ENCODE results near the gene PHLPP1.

Gene PHLPP1

GRCh38 chr18:62989195-62989594, 273.9 kb downstream of the PHLPP1 start:
- TF ChIP-seq CTCF (IDR thresholded peaks at IDR 0.05; ENCODE audit: low read depth, low read length): no peak
- DNase-seq (ENCODE audit: low read depth in 2 of 2): no peak
- H3K4me3 ChIP-seq (replicated peaks in 1 of 2; ENCODE audit: low read depth in 2 of 2, low read length in 2 of 2): no peak overlapping the region

- H3K4me3 ChIP-seq (replicated peaks in 1 of 2; ENCODE audit: low read depth in 2 of 2, low read length in 2 of 2): no peak overlapping the region
- DNase-seq (ENCODE audit: low read depth in 2 of 2): no peak
- TF ChIP-seq CTCF (IDR thresholded peaks at IDR 0.05; ENCODE audit: low read depth, low read length): no peak
Observed at GRCh38 chr18:62990653-62991052, 275.3 kb downstream of the PHLPP1 start.

GRCh38 chr18:62991389-62991788, 276.0 kb downstream of the PHLPP1 start:
- no peak for DNase-seq (ENCODE audit: low read depth in 2 of 2)
- TF ChIP-seq CTCF (IDR thresholded peaks at IDR 0.05; ENCODE audit: low read depth, low read length): no peak

GRCh38 chr18:62991959-62992358, 276.6 kb downstream of the PHLPP1 start:
- no peak for DNase-seq (ENCODE audit: low read depth in 2 of 2)
- TF ChIP-seq CTCF (IDR thresholded peaks at IDR 0.05; ENCODE audit: low read depth, low read length): no peak
- no peak overlapping the region for H3K4me3 ChIP-seq (replicated peaks in 1 of 2; ENCODE audit: low read depth in 2 of 2, low read length in 2 of 2)

More at GRCh38 chr18:62991389-62991788, 276.0 kb downstream of the PHLPP1 start:
- no peak overlapping the region for H3K4me3 ChIP-seq (replicated peaks in 1 of 2; ENCODE audit: low read depth in 2 of 2, low read length in 2 of 2)

GRCh38 chr18:62992877-62993365, 277.6 kb downstream of the PHLPP1 start:
- H3K4me3 ChIP-seq (replicated peaks in 1 of 2; ENCODE audit: low read depth in 2 of 2, low read length in 2 of 2): no peak overlapping the region
- DNase-seq (ENCODE audit: low read depth in 2 of 2): no peak
- TF ChIP-seq CTCF (IDR thresholded peaks at IDR 0.05; ENCODE audit: low read depth, low read length): no peak

GRCh38 chr18:62996566-62996965, 281.2 kb downstream of the PHLPP1 start:
- no peak for DNase-seq (ENCODE audit: low read depth in 2 of 2)
- no peak for TF ChIP-seq CTCF (IDR thresholded peaks at IDR 0.05; ENCODE audit: low read depth, low read length)
- H3K4me3 ChIP-seq (replicated peaks in 1 of 2; ENCODE audit: low read depth in 2 of 2, low read length in 2 of 2): no peak overlapping the region

GRCh38 chr18:62997076-62997475, 281.7 kb downstream of the PHLPP1 start:
- no peak for TF ChIP-seq CTCF (IDR thresholded peaks at IDR 0.05; ENCODE audit: low read depth, low read length)

More at GRCh38 chr18:62997076-62997475, 281.7 kb downstream of the PHLPP1 start:
- DNase-seq (ENCODE audit: low read depth in 2 of 2): no peak
- H3K4me3 ChIP-seq (replicated peaks in 1 of 2; ENCODE audit: low read depth in 2 of 2, low read length in 2 of 2): no peak overlapping the region
